Globus pallidus (tissue), 1 donor: Measurements from ENCODE around the gene LEP.
A peak's percentile ranks its signal among the peaks of the same experiment; 100 is the strongest.
"Not testable (repeated sequence)": the region's sequence is repeated elsewhere in the genome, so short reads cannot be mapped to it uniquely, and the experiment has no call there.

Source experiments
- DNase-seq: peaks from one replicate; pipeline ENCODE4 v3.0.0-alpha.2; 2015; ENCODE audit warnings: low spot score

The LEP gene

DNA sequence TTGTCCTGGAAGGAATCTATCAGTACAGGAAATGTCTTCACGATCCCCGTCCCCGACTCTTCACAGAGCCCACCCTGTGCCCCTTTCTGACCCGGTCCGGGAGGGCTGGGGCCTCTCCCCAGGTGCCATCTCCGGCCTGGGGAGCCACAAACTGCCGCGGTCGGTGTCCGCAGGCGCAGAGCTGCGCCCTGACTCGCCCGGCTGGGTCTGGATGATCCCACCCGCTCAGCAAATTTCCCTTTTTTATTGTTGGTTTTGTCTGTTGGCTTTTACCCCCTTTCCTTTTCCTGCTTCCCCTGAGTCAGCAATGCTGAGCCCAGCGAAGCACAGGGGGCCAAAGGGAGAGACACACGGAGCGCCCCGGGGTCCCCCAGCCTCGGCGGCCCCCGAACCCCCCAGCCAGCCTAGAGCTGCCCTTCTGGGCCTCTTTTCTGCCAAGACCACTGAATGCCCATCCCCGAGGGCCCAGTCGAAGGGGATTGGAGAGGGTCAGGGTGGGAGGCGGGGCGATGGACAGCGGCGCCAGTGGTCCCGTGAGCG is 30.9 kb downstream of the LEP start:
- no peak for DNase-seq

DNA sequence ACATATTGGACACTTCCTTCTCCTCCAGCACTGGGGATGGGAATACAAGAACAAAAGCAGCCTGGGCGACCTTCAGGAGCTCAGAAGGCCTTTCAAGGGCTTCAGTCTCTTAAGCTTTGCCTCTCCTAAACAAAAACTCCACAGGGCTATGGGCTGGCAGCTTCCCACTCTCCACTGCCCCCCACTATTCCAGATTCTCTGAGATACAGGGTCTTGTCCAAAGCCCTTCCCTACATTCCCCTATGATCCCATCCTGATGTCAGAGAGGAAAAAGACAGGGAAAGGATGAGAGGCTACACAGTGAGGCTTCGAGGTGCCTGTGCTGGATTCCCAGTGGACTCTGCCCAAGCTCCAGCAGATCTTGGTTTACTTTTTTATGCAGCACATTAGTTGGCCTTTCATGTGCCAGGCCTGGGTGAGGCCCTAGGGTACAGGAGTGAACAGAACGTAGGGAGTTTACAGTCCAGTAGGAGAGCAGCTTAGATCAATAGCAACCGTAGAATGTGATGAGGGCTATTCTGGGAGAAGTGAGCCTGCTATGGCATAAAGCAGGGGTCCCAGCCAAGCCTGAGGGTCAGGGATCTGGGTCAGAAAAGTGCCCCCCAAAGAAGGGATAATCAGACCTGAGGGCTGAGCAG is 33.3 kb downstream of the LEP start:
- no peak for DNase-seq

DNA sequence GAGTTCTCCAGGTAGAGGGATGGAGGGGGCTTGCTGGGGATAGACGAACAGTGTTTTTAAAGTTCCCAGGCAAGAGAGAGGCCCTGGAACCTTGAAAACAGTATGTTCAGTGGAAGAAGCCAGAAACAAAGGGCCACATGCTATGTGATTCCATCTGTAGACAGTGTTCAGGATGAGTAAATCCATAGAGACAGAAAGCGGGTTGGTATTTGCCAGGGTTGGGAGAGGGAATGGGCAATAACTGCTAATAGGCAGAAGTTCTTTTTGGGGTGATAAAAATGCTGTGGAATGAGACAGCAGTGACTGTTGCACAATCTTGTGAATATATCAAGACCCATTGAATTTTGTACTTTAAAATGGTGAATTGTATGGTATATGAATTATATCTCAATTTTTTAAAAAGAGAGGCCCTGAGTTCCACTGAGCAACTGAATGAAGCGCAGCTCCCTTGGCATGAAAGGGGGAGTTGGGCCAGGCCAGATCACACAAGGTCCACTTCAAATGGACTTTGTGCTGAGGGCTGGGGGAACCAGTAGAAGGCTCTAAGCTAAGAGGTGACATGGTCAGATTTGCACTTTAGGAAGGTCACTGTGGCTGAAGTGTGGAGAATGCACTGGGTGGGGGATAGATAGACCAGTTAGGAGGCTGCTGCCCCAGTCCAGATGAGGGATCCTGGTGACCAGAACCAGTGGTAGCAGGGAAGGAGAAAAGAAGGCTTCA is 34.0 kb downstream of the LEP start:
- DNase-seq: no peak

DNA sequence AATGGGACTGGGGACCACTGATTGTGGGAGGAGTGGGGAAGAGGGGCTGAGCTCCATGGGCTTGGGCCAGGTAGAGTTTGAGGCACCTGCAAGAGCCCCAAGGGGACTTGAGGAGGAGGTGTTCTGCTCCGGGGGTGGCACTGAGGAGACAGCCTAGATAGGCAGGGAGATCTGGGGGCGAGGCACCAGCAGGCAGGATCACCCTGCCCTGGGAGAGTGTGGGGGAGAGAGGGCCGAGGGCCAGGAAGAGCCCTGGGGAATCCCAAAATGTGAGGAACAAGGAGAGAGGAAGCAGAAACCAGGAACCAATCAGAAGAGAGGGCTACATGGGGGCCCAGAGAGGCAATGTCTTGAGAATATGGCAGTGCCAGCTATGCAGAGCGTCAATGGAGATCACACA is 34.6 kb downstream of the LEP start:
- no peak for DNase-seq

GRCh38 chr7:128278366-128278765 is 37.3 kb downstream of the LEP start:
- no peak for DNase-seq

- no peak for DNase-seq
These were observed 38.1 kb downstream of the LEP start for GRCh38 chr7:128279124-128279713.

GRCh38 chr7:128280451-128280850 is 39.4 kb downstream of the LEP start:
- not testable (repeated sequence) for DNase-seq

GRCh38 chr7:128281605-128282380 is 40.7 kb downstream of the LEP start:
- DNase-seq: peak; percentile 14

GRCh38 chr7:128284102-128284501 is 43.0 kb downstream of the LEP start:
- no peak for DNase-seq

DNA sequence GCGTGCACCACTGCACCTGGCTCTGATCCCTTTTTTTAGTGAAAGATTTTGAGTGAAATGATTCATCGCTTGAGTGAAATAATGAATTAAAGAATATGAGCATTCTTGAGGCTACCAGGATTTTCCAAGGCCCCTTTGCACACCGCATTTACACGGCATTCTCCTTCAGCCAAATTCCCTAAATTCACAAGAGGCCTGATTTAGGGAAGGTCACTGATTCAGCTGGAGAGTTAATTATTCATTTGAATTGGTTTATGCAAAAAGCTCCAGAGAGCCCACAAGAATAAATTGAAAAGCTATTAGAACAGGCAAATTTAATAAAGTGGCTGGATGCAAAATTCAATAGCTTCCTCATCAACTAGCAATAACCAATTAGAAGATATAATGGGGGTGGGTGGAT is 46.5 kb downstream of the LEP start:
- no peak for DNase-seq

DNA sequence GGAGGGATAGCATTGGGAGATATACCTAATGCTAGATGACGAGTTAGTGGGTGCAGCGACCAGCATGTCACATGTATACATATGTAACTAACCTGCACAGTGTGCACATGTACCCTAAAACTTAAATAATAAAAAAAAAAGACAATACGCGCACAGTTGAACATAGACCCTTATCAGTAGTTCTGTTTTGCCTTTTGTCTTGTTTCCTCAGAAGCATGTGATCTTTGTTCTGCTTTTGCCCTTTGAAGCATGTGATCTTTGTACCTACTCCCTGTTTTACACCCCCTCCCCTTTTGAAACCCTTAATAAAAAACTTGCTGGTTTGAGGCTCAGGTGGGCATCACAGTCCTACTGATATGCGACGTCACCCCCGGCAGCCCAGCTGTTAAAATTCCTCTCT is 56.9 kb downstream of the LEP start:
- DNase-seq: not testable (repeated sequence)

- DNase-seq: no peak
These were observed 58.1 kb downstream of the LEP start for GRCh38 chr7:128299109-128299607.

DNA sequence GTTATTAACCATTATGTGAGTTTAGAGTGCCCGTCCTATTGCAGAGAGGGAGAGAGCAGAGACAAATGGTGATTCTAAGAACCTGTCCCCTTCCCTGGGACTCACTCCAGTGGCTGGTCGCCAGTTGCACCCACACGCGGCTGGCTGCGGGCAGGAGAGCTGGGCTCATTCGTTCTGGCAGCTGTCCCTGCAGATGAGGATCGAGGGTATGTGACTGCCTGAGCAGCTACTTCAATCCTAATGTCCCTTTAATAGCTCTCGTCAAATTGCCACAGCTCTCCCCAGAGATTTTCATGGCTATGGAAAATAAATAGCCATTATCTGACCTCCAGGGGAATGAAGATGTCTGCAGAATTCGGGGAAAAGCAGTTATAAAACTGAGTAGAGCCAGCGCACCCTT is 61.1 kb downstream of the LEP start:
- no peak for DNase-seq

DNA sequence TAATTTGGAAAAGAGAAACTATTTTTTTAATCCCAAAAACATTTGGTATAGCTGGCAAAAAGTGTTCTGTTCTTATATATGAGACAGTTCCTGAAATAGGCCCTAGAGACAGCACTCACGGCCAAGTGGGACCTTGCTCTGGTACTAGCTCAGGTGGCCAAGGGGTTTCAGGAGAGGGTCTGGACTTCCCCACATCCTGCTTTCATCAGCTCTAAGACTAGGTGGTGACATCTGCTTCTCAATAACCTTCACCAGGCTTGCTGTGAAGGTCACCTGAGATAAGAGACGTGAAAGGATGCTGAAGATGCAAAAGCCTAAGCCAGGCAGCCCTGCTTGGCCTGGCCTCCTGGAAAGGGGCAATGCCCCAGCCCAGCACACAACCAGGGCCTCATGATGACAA is 62.1 kb downstream of the LEP start:
- no peak for DNase-seq

DNA sequence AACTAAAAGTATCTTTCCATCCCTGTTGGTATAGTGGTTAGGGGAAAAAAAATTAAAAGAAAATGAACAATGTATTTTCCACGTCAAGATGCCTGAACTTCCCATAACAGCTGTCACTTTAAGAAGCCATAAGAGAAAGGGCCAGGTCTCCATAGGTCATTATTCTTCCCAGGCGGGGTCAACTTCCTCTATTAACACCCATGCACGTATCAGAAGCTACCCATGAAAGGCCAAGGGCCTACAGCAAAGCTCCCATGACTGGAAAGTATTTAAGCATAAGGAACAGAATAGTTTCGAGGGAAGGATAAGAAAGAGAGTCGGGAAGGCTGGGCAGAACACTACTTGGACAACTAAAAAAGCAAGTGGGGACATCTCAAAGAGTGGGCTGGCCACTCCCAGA is 62.6 kb downstream of the LEP start:
- DNase-seq: no peak

GRCh38 chr7:128304212-128304611 is 63.1 kb downstream of the LEP start:
- DNase-seq: peak; percentile 57

GRCh38 chr7:128307061-128307460 is 66.0 kb downstream of the LEP start:
- no peak for DNase-seq
